ENCODE results near the gene PTPRM.

The PTPRM gene

DNA sequence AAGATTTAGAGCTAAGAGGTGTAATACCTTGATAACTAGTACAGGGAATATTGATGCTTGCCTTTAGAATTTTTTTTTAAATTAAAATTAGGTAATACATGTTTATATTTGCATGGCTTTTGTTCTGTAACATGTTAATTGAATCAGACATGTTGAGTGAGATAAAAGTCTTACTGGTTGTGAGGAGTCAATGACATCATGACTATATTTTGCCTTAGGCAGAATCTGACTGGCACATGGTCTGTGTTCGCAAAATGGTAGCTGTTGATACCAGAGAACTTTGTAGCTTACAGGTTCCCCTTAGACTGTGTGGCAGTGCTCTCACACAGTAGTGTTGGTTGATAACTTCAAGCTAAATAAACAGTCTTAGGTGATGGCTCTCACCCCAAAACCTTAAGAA lies 199.7 kb downstream of the PTPRM start:
- Histone ChIP-seq H3K36me3 (ENCODE audit: control insufficient read depth, insufficient read depth, low read length) (no peaks in the 10 kb centered on the region), H3K27ac (ENCODE audit: low read length) (no peak overlapping the region), H3K27me3 (ENCODE audit: control insufficient read depth, insufficient read depth, low read length) (no peaks in the 10 kb centered on the region), H3K9me3 (ENCODE audit: control insufficient read depth, insufficient read depth, low read length) (no peaks in the 10 kb centered on the region), H3K4me3 (ENCODE audit: low read length) (no peak overlapping the region), H3K4me1 (ENCODE audit: control insufficient read depth, insufficient read depth, low read length) (no peaks in the 10 kb centered on the region)
- DNase-seq (ENCODE audit: low read depth, low spot score) = no peak
- no CpG with 5 or more reads among the region's 1 CpG for WGBS (ENCODE audit: insufficient coverage, insufficient read length)

DNA sequence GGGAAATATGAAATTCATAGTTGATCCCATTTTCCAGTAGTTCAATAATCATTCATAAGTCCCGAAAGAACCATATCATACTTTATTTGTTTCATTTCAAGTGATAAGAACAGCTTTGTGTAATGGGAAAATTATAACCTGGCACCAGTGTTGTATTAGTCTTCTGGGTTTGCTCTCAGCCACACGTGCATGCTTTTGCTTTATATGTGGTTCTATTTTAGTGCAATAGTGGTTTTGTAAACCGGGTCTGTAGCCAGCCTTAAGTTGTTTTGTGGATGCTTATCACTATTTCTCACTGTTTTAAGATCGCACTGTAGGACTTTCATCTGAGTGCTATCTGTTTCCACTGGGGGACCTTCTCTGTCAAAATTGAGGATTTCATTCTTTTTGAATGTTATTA lies 203.8 kb downstream of the PTPRM start:
- H3K36me3 ChIP-seq (ENCODE audit: control insufficient read depth, insufficient read depth, low read length) = no peaks in the 10 kb centered on the region
- H3K9me3 ChIP-seq (ENCODE audit: control insufficient read depth, insufficient read depth, low read length) = no peaks in the 10 kb centered on the region
- no peak overlapping the region for H3K4me3 ChIP-seq (ENCODE audit: low read length)
- H3K27me3 ChIP-seq (ENCODE audit: control insufficient read depth, insufficient read depth, low read length) = no peaks in the 10 kb centered on the region
- WGBS (ENCODE audit: insufficient coverage, insufficient read length) = no CpG with 5 or more reads among the region's 4 CpGs
- DNase-seq (ENCODE audit: low read depth, low spot score) = no peak
- no peaks in the 10 kb centered on the region for H3K4me1 ChIP-seq (ENCODE audit: control insufficient read depth, insufficient read depth, low read length)
- H3K27ac ChIP-seq (ENCODE audit: low read length) = no peak overlapping the region

DNA sequence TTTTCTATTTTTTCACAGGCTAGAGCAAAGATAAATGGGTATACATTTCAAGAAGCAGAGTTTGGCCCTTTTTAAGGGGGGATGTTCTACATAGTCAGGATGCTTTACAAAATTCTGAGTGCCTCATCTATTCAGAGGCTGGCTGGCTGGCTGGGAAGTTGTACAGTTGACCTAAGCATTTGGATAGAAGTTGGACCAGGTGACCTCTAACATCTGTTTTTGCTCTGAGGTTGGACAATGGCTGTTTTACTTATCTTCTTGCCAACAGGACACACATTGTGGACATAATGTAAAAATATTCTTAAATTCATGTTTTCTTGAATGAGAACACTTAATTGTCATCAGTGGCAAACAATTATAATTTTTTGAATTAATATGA lies 205.4 kb downstream of the PTPRM start:
- H3K27me3 ChIP-seq (ENCODE audit: control insufficient read depth, insufficient read depth, low read length) = no peaks in the 10 kb centered on the region
- H3K9me3 ChIP-seq (ENCODE audit: control insufficient read depth, insufficient read depth, low read length) = no peaks in the 10 kb centered on the region
- H3K36me3 ChIP-seq (ENCODE audit: control insufficient read depth, insufficient read depth, low read length) = no peaks in the 10 kb centered on the region
- no peak overlapping the region for H3K4me3 ChIP-seq (ENCODE audit: low read length)
- no peak overlapping the region for H3K27ac ChIP-seq (ENCODE audit: low read length)
- no peak for DNase-seq (ENCODE audit: low read depth, low spot score)
- no peaks in the 10 kb centered on the region for H3K4me1 ChIP-seq (ENCODE audit: control insufficient read depth, insufficient read depth, low read length)

DNA sequence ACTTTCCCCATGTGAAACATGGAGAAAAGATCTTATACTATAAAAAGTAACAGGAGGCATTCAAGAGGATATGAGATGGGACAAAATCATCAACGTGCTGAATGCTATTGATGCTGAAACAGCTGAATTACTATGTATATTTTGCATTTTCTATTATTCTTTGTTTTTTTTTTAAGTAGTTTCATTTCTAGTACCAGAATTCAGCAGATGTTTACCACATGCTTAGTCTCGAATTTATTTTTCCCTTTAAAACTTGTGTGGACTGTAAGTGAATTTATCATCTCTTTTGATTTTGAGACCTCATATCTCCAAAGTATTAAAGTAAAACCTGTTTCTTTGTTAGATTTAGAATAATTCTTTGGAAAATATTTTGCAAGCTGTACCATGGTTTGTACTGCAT lies 205.8 kb downstream of the PTPRM start:
- no peaks in the 10 kb centered on the region for H3K27me3 ChIP-seq (ENCODE audit: control insufficient read depth, insufficient read depth, low read length)
- H3K9me3 ChIP-seq (ENCODE audit: control insufficient read depth, insufficient read depth, low read length) = no peaks in the 10 kb centered on the region
- WGBS (ENCODE audit: insufficient coverage, insufficient read length) = no CpG with 5 or more reads among the region's 2 CpGs
- no peak for DNase-seq (ENCODE audit: low read depth, low spot score)
- H3K36me3 ChIP-seq (ENCODE audit: control insufficient read depth, insufficient read depth, low read length) = no peaks in the 10 kb centered on the region
- H3K27ac ChIP-seq (ENCODE audit: low read length) = no peak overlapping the region
- no peaks in the 10 kb centered on the region for H3K4me1 ChIP-seq (ENCODE audit: control insufficient read depth, insufficient read depth, low read length)
- no peak overlapping the region for H3K4me3 ChIP-seq (ENCODE audit: low read length)

DNA sequence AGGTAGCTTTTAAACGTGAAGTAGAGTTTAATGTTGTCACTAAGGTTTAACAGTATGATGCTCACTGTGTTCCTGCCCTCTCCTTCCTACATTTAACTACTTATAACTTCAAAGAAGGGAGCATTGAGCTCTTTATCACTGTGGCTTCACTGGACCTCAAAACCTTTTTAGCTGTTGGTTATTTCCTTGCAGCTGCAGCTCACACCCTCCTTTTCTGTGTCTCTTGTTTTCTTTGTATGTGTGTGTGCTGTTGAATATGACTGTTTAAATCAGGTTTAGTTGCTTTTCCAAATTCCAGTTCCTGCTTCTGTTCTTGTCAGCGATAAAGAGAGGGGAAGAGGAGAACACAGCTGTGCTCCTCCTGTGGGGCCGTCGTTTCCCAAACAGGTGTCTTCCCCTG lies 208.0 kb downstream of the PTPRM start:
- H3K27ac ChIP-seq (ENCODE audit: low read length) = no peak overlapping the region
- WGBS (ENCODE audit: insufficient coverage, insufficient read length) = no CpG with 5 or more reads among the region's 4 CpGs
- DNase-seq (ENCODE audit: low read depth, low spot score) = no peak

DNA sequence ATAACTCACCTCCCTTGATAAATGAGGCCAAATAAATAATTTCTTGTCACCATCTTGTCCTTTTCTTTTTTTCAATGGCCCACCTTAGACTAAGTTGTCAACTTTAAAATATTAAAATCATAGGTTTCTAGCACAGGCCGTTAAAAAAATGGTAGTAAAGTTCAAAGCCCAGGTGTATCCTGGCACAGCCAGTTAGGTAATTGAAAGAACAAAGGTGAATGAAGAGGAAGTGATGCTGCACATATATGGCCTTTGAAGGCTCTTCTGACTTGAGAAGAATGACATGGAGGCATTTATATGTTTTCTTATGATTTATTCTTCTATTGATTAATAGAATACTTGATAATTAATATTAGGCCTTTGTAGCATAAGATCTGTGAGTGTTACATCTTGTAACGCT lies 208.7 kb downstream of the PTPRM start:
- Histone ChIP-seq H3K27me3 (ENCODE audit: control insufficient read depth, insufficient read depth, low read length) (no peaks in the 10 kb centered on the region), H3K4me1 (ENCODE audit: control insufficient read depth, insufficient read depth, low read length) (no peaks in the 10 kb centered on the region), H3K9me3 (ENCODE audit: control insufficient read depth, insufficient read depth, low read length) (no peaks in the 10 kb centered on the region), H3K27ac (ENCODE audit: low read length) (no peak overlapping the region), H3K36me3 (ENCODE audit: control insufficient read depth, insufficient read depth, low read length) (no peaks in the 10 kb centered on the region), H3K4me3 (ENCODE audit: low read length) (no peak overlapping the region)
- DNase-seq (ENCODE audit: low read depth, low spot score) = no peak
- no CpG with 5 or more reads among the region's 2 CpGs for WGBS (ENCODE audit: insufficient coverage, insufficient read length)

More for the DNA sequence above, 208.0 kb downstream of the PTPRM start:
- H3K4me1 ChIP-seq (ENCODE audit: control insufficient read depth, insufficient read depth, low read length) = no peaks in the 10 kb centered on the region
- no peaks in the 10 kb centered on the region for H3K9me3 ChIP-seq (ENCODE audit: control insufficient read depth, insufficient read depth, low read length)
- no peak overlapping the region for H3K4me3 ChIP-seq (ENCODE audit: low read length)
- H3K36me3 ChIP-seq (ENCODE audit: control insufficient read depth, insufficient read depth, low read length) = no peaks in the 10 kb centered on the region
- no peaks in the 10 kb centered on the region for H3K27me3 ChIP-seq (ENCODE audit: control insufficient read depth, insufficient read depth, low read length)

DNA sequence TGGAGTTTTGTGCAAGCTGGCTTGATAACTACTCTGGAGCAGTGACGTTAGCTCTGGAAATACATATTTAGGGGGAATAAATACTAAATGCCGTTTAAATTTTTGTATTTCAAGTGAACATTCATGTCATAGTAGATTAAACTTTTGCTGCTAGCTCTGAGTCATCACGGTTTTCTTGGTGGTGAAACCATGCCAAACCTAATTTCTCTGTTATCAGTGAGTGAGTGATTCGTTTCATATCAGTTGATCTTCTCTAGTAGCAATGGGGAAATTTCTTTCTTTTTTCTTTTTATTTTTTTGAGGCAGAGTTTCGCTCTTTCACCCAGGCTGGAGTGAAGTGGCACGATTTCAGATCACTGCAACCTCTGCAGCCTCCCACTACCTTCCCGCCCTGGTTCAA lies 211.1 kb downstream of the PTPRM start:
- WGBS (ENCODE audit: insufficient coverage, insufficient read length) = no CpG with 5 or more reads among the region's 7 CpGs
- H3K27me3 ChIP-seq (ENCODE audit: control insufficient read depth, insufficient read depth, low read length) = no peaks in the 10 kb centered on the region
- H3K27ac ChIP-seq (ENCODE audit: low read length) = no peak overlapping the region

DNA sequence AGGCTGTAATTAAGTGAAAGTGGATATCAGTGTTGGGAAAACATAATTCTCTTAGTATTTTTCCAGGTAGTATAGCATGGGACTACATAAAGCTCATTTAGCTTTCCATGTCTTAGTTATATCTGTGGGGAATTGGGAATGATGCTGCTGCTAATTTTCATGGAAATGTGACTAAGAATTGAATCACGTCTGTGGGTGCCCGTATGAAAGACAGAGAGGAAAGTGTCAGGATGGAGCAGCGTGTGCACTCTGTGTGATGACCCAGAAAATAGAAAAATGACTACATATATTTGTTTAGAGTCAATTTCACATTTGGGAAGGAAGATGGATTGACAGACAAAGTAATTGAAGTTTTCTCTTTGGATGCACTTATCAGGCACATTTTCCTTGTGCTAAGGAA lies 212.1 kb downstream of the PTPRM start:
- Histone ChIP-seq H3K27ac (ENCODE audit: low read length) (no peak overlapping the region), H3K27me3 (ENCODE audit: control insufficient read depth, insufficient read depth, low read length) (no peaks in the 10 kb centered on the region), H3K4me3 (ENCODE audit: low read length) (no peak overlapping the region), H3K4me1 (ENCODE audit: control insufficient read depth, insufficient read depth, low read length) (no peaks in the 10 kb centered on the region), H3K36me3 (ENCODE audit: control insufficient read depth, insufficient read depth, low read length) (no peaks in the 10 kb centered on the region), H3K9me3 (ENCODE audit: control insufficient read depth, insufficient read depth, low read length) (no peaks in the 10 kb centered on the region)
- WGBS (ENCODE audit: insufficient coverage, insufficient read length) = no CpG with 5 or more reads among the region's 3 CpGs
- no peak for DNase-seq (ENCODE audit: low read depth, low spot score)

More for the DNA sequence above, 211.1 kb downstream of the PTPRM start:
- Histone ChIP-seq H3K4me3 (ENCODE audit: low read length) (no peak overlapping the region), H3K4me1 (ENCODE audit: control insufficient read depth, insufficient read depth, low read length) (no peaks in the 10 kb centered on the region), H3K9me3 (ENCODE audit: control insufficient read depth, insufficient read depth, low read length) (no peaks in the 10 kb centered on the region), H3K36me3 (ENCODE audit: control insufficient read depth, insufficient read depth, low read length) (no peaks in the 10 kb centered on the region)
- no peak for DNase-seq (ENCODE audit: low read depth, low spot score)

DNA sequence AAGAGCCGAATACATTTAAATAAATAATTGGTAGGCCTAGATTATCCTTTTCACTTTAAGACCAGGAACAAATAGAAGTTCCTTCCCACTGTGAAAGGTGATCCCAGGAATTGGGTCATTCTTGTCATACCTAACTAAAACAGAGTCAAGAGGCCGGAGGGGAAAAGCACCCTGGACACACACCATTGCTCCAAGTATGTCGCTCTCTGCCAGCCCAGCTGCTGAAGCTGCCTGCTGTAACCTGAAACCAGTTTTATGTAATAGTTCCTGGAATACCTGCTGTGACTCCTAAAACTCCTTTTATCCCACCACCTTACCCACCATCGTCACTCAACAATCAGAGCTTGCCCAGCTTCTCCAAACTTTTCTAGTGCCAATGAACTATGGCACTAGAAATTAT lies 217.1 kb downstream of the PTPRM start:
- Histone ChIP-seq H3K4me3 (ENCODE audit: low read length) (no peak overlapping the region), H3K27me3 (ENCODE audit: control insufficient read depth, insufficient read depth, low read length) (no peaks in the 10 kb centered on the region), H3K4me1 (ENCODE audit: control insufficient read depth, insufficient read depth, low read length) (0 out of 2 replicates have a peak, but pooled peaks cover 2% of the 10 kb centered on the region), H3K36me3 (ENCODE audit: control insufficient read depth, insufficient read depth, low read length) (no peaks in the 10 kb centered on the region), H3K27ac (ENCODE audit: low read length) (no peak overlapping the region), H3K9me3 (ENCODE audit: control insufficient read depth, insufficient read depth, low read length) (no peaks in the 10 kb centered on the region)
- DNase-seq (ENCODE audit: low read depth, low spot score) = no peak
- no CpG with 5 or more reads among the region's 4 CpGs for WGBS (ENCODE audit: insufficient coverage, insufficient read length)

DNA sequence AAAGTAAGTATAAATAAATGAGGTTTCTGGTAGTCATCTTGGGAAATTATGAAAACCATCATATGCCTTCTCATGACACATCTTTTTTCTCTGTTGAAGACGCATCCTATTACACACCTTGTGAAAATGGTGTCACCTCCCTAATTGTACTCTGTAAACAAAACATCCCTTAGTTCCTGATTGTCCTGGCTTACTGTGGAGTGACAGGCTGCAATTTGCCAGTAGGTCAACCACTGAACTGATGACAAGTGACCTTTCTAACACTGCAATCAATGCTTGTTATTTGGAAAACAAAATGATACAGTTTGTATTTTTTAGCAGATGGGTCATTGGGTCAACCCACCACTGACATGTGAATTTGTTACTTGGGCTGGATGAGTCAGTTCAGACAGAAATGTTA lies 219.5 kb downstream of the PTPRM start:
- H3K27ac ChIP-seq (ENCODE audit: low read length) = no peak overlapping the region
- H3K27me3 ChIP-seq (ENCODE audit: control insufficient read depth, insufficient read depth, low read length) = no peaks in the 10 kb centered on the region
- whole genome bisulfite sequencing (ENCODE audit: insufficient coverage, insufficient read length) = no CpG with 5 or more reads among the region's 1 CpG
- H3K4me3 ChIP-seq (ENCODE audit: low read length) = no peak overlapping the region
- H3K36me3 ChIP-seq (ENCODE audit: control insufficient read depth, insufficient read depth, low read length) = no peaks in the 10 kb centered on the region
- 0 out of 2 replicates have a peak, but pooled peaks cover 2% of the 10 kb centered on the region for H3K4me1 ChIP-seq (ENCODE audit: control insufficient read depth, insufficient read depth, low read length)
- DNase-seq (ENCODE audit: low read depth, low spot score) = no peak
- no peaks in the 10 kb centered on the region for H3K9me3 ChIP-seq (ENCODE audit: control insufficient read depth, insufficient read depth, low read length)

DNA sequence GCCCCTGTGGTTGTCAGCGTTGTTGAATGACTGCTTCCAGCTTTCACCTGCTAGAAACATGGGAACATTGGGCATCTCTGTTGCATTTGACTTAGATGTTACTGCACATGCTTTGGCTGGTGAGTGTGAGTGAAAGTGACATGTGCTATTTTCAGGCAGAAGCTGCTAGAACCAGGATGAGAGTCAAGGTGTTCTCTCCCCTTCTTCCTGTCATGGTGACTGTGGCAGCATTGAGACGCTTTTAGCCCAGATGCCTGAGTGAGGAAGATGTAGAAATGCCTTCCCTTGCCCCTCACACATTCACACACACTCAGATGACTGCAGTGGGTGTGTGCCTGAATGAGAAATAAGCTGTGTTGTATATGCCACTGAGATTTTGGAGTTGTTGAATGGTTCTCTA lies 220.2 kb downstream of the PTPRM start:
- Histone ChIP-seq H3K4me3 (ENCODE audit: low read length) (no peak overlapping the region), H3K27ac (ENCODE audit: low read length) (no peak overlapping the region), H3K36me3 (ENCODE audit: control insufficient read depth, insufficient read depth, low read length) (no peaks in the 10 kb centered on the region), H3K27me3 (ENCODE audit: control insufficient read depth, insufficient read depth, low read length) (no peaks in the 10 kb centered on the region), H3K4me1 (ENCODE audit: control insufficient read depth, insufficient read depth, low read length) (0 out of 2 replicates have a peak, but pooled peaks cover 2% of the 10 kb centered on the region), H3K9me3 (ENCODE audit: control insufficient read depth, insufficient read depth, low read length) (no peaks in the 10 kb centered on the region)
- no CpG with 5 or more reads among the region's 2 CpGs for WGBS (ENCODE audit: insufficient coverage, insufficient read length)
- no peak for DNase-seq (ENCODE audit: low read depth, low spot score)

Measured in iPS DF 6.9 (cell line).